HG03442 (cell line): ENCODE data around the gene SUCNR1.
"Not testable (repeated sequence)": the region's sequence is repeated elsewhere in the genome, so short reads cannot be mapped to it uniquely, and the experiment has no call there.

Source experiments
- ATAC-seq: cut with Tn5 transposase; IDR thresholded peaks from one replicate; pipeline ENCODE4 v1.9.1; 2021; ENCODE audit warnings: mild to moderate bottlenecking, moderate library complexity; ENCODE audit not compliant: unreplicated experiment

The SUCNR1 gene

DNA sequence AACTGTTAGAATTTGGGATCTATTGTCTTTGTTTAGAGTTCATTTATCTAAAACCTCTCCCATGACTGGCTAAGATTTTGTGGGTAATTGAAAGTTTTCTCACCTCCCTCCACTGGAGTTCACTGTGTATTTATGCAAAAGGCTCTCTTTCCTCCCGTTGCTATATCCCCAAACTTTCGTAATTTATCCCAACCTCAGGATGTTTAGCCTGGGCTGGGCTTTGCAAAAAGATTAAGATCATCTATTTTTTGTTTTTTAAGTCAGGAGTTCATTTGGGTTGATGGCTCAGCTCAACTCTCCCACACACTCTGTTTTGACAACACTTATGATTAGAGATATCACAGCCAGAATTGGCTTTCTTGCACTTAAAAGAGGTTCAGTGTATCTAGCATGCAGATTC lies 27.0 kb downstream of the SUCNR1 start:
- ATAC-seq, result no peak

DNA sequence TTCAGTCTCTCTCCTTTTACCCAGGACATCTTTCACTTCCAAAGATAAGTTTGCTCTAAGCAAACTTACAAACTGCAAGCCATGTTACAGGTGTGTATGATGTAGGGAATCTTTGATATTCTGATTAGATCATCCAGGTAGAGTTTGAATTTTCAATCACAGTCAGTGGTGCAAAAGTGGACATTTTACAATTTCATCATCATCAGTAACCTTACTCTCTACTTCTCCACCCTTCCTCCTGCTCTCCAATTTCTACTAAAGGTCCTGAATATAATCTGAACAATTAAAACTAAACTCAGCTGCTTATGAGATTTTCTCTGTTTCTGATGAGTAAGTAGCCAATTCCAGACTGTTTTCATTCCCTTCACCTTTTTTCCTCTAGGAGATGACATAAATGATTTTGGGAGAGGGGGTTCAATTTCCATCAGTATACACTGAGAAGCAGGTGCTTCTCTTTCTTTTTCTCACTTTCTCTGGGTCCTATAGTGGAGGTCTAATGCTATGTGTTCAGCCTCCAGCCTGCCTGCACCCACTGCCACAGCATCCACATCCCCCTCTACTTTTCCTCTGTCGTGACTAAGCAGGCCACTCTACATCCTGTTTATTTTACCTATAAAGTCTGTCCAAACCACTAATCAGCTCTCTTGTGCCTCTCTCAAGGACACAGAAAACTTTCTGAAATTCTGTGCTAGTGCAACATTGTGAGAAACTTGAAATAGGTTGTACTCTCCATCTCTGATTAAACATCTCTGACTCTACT lies 27.6 kb downstream of the SUCNR1 start:
- no peak for ATAC-seq

DNA sequence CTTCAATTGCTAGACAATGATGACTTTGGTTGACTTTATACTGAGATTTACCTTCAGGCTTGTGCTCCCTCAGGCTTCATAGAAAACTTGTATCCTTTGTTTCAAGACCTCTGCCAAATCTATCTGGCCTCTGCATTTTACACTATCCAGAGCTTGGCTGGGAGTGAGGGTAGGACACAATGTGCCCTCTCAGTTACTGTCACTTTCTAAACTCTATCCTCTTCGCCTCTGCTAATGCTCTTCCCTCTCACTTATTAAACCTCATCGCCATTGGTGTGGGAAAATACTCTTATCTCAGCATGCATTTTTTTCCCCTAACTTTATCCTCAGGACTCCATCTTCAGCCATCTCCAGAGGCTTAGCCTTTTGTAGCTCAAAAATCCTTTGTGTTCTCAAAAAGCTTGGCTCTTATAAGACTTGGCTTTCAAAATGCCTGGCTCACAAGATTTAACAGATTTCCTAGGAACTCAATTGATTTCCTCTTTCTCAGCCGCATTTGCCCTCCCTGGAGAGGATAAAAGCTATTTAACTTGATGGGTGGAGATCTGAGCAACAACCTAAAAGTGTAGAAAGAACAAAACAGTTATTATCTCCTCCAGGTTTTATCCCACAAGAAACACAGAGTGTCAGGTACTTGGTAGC lies 28.3 kb downstream of the SUCNR1 start:
- no peak for ATAC-seq

DNA sequence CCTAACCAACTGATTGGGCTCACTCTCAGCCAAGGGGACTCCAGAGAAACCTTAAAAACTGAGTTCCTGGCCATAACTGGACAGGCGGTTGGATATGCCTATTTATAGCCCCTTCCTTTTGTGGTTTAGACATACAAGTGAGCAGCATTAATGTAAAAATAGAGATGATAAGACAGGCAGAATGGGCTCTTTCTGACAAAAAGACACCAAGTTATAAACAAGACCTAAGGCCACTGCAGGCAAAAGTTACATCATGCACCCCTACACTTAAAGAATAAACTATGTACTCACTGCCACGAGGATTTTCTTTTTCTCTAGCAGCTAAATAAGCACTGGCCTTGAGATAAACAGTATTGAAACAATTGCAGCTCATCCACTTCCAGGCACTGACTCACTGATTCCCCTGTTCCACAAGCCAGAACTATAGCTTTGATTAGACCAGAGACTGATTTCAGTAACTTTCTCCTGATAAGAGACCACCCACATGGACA lies 30.1 kb downstream of the SUCNR1 start:
- no peak for ATAC-seq

DNA sequence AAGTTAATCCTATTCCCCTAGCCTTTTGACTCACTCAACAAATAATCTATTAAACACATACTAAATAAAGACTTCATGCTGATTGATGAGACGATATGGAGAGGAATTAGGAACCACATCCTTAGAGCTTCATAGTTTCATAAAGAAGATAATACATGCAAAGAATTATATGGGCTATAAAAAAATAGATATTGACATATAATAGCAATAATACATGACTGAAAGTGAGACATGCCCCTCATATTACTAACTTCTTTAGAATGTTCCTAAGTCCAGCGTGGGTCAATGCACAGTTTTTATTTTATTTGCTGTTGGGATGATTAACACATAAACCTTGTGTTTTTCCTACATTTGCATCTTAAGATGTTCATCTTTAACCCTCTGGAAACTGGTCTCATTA lies 32.2 kb downstream of the SUCNR1 start:
- ATAC-seq, result no peak

DNA sequence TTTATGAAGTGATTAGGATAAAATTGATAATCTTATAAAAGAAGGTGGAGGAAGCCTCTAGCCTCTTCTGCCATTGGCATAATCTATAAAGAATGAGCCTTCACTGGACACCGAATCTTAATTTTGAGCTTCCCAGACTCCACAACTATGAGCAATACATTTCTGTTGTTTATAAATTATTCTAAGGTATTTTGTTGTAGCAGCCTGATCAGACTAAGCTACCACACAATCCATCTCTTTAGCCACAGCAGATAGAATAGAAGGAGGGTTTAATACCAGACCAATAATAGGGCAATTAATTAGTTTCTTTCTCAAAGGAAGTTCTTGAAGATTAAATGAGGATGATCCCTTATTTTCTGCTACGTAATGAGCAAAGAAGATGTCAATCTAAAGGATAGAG lies 33.3 kb downstream of the SUCNR1 start:
- no peak for ATAC-seq

DNA sequence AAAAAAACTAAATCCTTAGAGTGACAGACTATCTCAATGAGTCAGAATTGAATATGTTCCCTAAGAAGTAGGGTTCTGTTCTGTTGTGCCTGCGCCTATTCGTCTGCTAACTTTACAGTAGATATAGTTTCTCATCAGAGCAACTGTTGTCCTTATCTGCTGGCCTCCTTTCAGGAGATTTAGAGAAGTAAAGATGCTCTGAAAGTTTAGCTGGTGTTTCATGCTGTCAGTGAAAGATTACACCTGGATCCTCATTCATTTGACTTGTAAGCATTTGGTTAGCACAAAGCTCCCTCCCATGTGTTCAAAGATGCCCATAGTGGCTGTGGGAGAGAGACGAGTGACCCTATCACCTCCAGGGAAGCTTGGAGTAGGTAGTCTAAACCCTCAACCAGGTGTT lies 35.0 kb downstream of the SUCNR1 start:
- no peak for ATAC-seq

DNA sequence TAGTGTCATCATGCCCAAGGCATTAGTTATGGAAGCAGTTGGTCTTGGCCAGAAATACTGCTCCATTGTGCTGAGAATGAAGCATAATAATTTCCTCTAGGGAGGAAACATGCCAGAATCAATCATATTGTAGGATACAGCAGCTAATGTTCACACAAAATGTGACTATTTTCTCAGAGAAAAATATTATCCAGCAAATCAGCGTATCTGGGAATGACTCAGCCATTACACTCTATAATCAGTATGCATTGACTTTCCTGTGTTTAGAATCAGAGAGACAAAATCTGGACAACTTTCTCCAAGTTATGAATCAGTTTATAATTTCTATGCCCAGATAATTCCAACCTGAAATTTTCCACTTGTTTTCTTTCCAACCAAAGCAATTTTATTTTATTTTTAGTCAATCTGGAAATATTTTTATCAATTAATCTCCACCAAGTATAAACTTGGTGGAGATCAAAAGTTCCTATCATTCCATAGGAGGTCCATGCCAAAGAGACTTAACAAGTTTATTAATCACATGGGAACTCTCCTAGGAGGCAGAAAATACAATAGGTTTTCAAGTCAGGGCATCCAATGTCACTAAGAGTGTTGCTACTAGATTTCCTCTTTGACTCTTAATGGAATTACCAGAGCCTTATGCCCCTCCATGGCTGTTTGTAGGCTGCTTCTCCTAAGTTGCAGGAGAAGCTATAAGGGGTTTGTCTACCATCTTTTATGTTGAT lies 36.4 kb downstream of the SUCNR1 start:
- no peak for ATAC-seq

DNA sequence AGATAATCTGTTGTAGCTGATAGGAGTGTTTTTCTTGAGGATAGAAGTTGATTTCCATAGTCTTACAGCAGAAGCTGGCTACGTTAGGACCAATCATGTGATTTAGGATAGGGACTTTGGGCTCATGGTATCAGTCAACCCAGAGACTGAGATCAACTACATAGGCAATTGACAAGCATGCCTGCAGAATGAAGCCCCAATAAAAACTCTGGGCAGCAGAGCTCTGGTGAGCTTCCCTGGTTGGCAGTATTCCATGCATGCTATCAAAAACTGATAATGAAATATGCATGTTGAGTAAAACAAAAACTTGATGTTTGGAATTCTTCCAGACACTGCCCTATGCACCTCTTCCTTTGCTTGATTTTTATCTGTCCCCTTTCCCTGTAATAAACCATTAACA lies 38.0 kb downstream of the SUCNR1 start:
- ATAC-seq, result no peak

DNA sequence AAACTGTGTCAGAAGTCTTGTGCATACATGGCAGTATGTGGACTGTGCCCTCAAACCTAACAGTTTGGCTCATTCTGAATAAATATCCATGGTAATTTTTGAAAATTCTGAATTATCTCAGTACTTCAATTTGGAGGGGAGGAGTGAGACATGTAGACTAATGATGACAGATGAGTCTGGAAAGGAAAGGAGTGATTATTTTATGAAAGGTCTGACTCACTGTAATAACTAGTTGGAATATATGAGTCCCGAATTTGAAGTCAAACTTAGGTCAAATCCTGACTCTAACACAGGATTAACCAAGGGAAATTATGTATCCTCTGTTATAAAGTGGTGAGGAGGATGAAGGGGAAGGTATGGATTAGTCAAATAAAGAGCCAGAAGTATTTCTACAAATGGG lies 38.6 kb downstream of the SUCNR1 start:
- ATAC-seq, result no peak

DNA sequence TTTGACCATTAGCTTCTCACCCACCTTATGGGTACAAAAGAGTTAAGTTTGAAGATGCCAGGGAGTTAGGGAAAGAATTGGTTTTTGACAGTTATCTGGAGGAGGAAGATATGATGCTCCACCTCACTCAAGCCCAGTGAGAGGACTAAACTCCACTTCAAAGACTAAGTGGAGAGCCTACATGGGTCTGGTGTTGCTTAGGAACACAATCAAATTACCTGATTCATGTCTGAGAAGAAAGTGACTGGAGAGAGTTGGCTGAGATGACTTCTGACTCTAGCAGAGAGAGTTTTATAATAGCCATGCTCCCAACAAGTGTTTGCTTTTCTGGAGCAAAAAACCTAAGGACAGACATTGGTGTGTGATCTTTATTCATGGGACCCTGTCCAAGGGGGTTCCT lies 43.3 kb downstream of the SUCNR1 start:
- ATAC-seq, result no peak

DNA sequence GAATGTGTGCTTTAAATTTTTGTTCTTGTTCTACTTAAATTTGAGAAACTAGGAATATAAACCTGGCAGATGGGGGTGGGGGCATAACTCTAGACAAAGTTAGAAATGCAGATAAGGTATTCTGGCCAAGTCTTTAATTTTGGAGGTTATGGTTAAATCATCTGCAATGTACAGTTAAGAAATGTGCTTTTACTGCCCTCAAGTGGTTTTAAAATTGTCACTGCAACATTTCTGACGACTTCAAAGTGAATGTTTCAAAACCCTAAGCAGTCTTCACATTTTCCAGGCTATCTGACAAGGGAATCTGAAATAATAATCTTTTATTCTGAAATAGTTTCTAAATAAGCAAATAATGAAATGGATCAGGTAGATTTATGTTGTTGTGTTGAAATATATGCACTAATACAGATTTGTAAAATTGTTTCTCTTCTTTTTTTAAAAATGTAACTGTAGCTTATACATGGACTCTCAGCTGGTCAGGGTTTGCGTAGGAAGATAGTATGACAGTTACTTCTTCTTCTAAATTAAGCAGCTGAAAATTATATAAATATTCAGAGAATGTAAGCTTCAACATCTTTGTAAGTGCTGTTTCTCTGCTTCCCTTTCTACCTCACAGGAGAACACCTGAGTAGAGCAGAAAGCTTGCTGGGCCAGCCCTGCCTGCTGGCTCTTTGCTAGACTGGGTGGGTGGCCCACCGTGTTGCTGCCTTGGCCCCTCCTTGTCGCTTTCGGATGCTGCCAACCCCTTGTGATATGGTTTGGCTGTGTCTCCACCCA lies 45.0 kb downstream of the SUCNR1 start:
- ATAC-seq, result no peak

DNA sequence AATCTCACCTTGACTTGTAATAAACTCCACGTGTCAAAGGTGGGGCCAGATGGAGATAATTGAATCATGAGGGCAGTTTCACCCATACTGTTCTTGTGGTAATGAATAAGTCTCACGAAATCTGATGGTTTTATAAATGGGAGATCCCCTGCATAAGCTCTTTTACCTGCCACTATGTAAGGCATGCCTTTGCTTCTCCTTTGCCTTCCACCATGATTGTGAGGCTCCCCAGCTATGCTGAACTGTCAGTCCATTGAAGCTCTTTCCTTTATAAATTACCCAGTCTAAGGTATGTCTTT lies 45.5 kb downstream of the SUCNR1 start:
- no peak for ATAC-seq

DNA sequence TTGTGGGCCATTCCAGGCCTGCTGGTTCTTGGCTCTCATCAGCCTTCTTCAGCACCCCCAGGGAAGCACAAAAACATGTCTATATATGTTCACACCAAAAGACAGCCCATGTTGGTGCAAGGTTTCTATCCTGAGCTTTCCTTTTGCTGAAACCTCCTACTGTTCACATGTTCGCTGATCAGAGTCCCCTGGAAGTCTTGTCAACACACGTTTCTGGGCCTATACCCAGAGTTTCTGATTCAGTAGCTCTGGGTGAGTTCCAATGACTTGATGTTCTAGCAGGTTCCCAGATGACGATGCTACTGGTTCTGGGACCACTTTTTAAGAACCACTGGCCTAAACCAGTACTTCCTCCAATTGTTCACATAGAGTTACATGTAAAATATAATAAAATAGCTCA lies 46.0 kb downstream of the SUCNR1 start:
- ATAC-seq, result no peak

DNA sequence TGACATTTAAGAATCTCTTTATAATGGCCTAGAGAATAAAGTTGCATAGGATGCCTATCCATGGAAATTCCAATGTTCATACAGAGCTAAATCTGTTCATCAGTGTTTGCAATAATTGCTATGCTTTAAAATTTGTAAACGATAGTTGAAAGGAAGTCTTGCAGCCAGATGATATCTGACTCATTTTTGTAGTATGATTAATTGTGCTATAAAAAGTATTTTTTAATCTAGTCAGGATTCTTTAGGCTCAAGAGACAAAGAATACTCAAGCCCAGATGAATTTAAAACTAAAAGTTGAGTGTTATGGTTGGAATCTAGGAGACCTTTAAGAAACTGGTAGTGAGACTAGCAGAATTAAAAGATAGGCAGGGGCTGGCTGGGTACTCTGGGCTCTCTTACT lies 50.5 kb downstream of the SUCNR1 start:
- ATAC-seq, result no peak

DNA sequence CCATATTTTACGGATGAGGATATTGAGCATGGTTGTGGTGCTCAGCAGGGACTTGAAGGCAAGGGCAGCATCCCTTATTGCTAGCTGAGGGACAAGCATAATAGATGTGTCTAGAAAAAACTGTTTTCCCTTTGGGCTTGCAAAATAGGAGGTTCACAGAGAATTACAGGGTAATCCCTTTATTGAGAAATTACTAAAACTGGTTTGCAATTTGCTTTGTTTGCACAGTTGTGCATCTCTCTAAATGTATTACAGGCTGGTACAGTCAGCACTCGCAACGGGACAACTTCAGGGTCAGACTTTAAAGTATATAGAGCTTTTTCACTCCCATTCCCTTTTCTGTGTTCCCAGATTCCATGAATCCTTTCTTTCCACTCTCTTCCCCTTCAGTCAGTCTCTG lies 51.3 kb downstream of the SUCNR1 start:
- ATAC-seq, result no peak

DNA sequence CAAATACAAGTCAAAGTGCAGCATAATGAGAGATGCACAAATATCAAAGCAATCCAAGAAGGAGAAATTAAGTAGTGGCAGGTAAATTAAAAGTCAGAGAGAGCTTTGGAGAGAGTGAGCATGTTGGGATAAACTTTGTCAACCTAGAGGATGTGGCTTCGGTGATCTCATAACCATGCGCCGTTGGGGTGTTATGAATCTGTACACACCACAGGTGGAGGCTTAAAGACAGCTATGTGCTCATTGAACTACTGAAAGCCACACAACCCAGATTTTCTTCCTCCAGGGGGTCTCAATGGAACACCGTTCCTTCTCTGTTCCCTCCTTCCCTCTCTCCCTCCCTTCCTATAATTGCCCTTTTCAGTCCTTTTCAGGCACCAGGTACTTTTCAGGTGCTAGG lies 52.0 kb downstream of the SUCNR1 start:
- no peak for ATAC-seq

DNA sequence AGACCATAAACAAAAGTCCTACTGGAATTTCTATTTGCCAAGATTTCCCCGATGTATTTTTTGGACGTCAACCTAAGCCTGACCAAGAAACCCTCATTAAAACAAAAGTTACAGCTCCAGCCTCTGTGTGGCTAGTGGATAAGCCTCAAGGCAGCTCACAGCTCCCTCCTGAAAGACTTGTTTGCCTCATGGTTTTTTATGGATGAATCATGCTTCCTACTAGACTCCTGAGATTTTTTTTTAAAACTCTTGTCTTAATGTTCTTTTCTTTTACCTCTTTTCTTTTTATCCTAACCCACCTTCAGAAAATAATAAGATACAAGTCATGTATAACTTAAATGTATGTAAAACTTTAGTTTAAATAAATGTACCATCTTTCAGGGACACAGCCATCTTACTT lies 52.4 kb downstream of the SUCNR1 start:
- no peak for ATAC-seq

DNA sequence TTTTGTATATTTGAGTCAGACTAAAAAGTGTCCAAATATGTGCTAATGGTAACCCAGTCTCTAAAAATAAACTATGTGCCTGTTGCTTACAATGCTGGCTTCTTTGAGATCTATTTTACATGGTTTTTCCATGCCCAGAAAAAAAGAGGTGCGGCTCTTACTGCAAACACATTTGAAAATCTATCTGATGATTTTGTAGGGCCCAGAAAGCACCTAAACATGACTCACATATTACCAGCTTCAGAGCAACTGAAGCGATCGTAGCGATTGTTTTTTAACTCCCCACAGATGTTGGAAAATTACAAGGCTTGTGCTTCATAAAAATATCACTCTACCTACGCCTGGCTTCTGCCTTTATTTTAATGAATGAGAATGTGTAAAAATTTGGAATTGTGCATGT lies 53.5 kb downstream of the SUCNR1 start:
- no peak for ATAC-seq

DNA sequence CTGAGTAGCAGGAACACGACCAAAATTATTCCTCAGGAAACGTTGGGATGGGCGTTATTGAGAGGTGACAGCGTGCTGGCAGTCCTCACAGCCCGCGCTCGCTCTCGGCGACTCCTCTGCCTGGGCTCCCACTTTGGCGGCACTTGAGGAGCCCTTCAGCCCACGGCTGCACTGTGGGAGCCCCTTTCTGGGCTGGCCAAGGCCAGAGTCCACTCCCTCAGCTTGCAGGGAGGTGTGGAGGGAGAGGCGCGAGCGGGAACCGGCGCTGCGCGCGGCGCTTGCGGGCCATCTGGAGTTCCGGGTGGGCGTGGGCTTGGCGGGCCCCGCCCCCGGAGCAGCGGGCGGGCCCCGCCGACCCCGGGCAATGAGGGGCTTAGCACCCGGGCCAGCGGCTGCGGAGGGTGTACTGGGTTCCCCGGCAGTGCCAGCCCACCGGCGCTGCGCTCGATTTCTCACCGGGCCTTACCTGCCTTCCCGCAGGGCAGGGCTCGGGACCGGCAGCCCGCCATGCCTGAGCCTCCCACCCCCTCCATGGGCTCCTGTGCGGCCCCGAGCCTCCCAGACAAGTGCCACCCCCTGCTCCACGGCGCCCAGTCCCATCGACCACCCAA lies 54.6 kb downstream of the SUCNR1 start:
- ATAC-seq, result not testable (repeated sequence)

DNA sequence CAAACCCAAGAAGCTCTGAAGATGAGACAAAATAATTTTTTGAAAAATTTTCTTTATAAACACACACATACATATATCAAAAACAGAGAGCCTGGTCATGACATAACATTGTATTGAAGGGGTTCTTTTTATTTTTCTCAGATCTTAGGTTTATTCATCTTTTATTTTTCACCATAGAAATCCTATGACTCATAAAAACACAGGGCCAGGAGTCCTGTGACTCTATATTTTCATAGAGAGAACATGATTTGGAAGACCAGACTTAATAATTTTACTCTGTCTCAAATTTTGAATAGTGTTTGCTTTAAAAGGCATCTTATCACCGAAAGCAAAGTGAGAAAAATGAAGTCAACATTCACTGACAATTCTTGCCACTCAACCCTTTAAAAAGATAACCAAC lies 57.7 kb downstream of the SUCNR1 start:
- ATAC-seq, result no peak
